A549 (cell line): Measurements from ENCODE around the gene TMF1. TPM values are rescaled to one million over a fixed set of nuclear protein-coding genes. Genes with fewer than 3 reads are reported as not detected.

Source experiments
- ATAC-seq, 2 experiments: fragments of 200-7000 bp in 1 of 2; fragments of >200 bp in 1 of 2; cut with Nextera tagmentation in 1 of 2; cut with Tn5 transposase in 1 of 2; 3 replicates each; pipeline versions ENCODE4 v1.8.0 to v1.9.1; 2018 to 2020; ENCODE audit warnings: mild to moderate bottlenecking in 1 of 2, moderate library complexity in 1 of 2
- CTCF ChIA-PET: fragments of 300-600 bp; sonication (Branson Sonifier 250); formaldehyde crosslinking; extraction: SDS; loops from one replicate; lab custom pipeline; 2021; ENCODE audit warnings: antibody characterized with exemption, inconsistent platforms; lab: Yijun Ruan, JAX
- POLR2A ChIA-PET: fragments of 350-600 bp; formaldehyde crosslinking; extraction: SDS; loops from one replicate; lab custom pipeline; 2021; ENCODE audit warnings: antibody characterized with exemption, inconsistent platforms; lab: Yijun Ruan, JAX
- DNase-seq, 2 experiments: peaks; one replicate each; pipeline versions ENCODE4 v3.0.0 to v3.0.0-alpha.2; 2011 to 2016; ENCODE audit warnings: low read depth in 1 of 2, low spot score in 1 of 2
- FAIRE-seq: peaks from 2 replicates; lab custom pipeline; 2011; peaks lifted over from hg19 to GRCh38; lab: Jason Lieb, UNC
- H3K27ac ChIP-seq, 2 experiments: fragments of >200 bp; sonication (Bioruptor Twin); formaldehyde crosslinking; 3 replicates each; pipeline ENCODE4 v1.5.1; 2016 to 2017
- H3K4me1 ChIP-seq: fragments of >200 bp; sonication (Bioruptor Twin); formaldehyde crosslinking; 3 replicates; pipeline ENCODE4 v1.6.1; 2016
- H3K4me2 ChIP-seq: fragments of >200 bp; sonication (Bioruptor Twin); formaldehyde crosslinking; 3 replicates; pipeline ENCODE4 v1.6.1; 2016
- H3K4me3 ChIP-seq: fragments of >200 bp; sonication (Bioruptor Twin); formaldehyde crosslinking; 3 replicates; pipeline ENCODE4 v1.5.1; 2016
- H3K9me3 ChIP-seq: fragments of >200 bp; sonication (Bioruptor Twin); formaldehyde crosslinking; 3 replicates; pipeline ENCODE4 v1.6.1; 2016
- BCL3 ChIP-seq: fragments of >200 bp; sonication (Bioruptor Twin); formaldehyde crosslinking; IDR thresholded peaks from 3 replicates; pipeline ENCODE4 v1.6.1; 2016
- CEBPB ChIP-seq, 2 experiments: fragments of >200 bp in 1 of 2; sonication (Bioruptor Twin) in 1 of 2; formaldehyde crosslinking in 1 of 2; IDR thresholded peaks; 2 replicates each; pipeline ENCODE4 v1.6.1; 2012 to 2016
- FOSL2 ChIP-seq, 2 experiments: fragments of 450-650 bp in 1 of 2; fragments of >200 bp in 1 of 2; sonication (Bioruptor Twin) in 1 of 2; formaldehyde crosslinking; IDR thresholded peaks; 2 replicates each; pipeline versions ENCODE4 v1.5.0 to v1.6.1; 2016 to 2020; ENCODE audit warnings: mild to moderate bottlenecking in 1 of 2, moderate library complexity in 1 of 2
- FOXS1 ChIP-seq: fragments of 250-450 bp; sonication (Bioruptor Pico); IDR thresholded peaks from 2 replicates; pipeline ENCODE4 v1.5.0; 2020; ENCODE audit warnings: mild to moderate bottlenecking, moderate library complexity
- HOXB13 ChIP-seq: fragments of 250-450 bp; sonication (Bioruptor Pico); IDR thresholded peaks from 2 replicates; pipeline ENCODE4 v1.5.0; 2020; ENCODE audit warnings: low read depth, mild to moderate bottlenecking, moderate library complexity
- JUN ChIP-seq, 2 experiments: fragments of >200 bp; sonication (Bioruptor Twin); formaldehyde crosslinking; IDR thresholded peaks; 2 replicates in 1 of 2; 3 replicates in 1 of 2; pipeline ENCODE4 v1.6.1; 2016 to 2017
- MAFK ChIP-seq: fragments of 450-650 bp; IDR thresholded peaks from 2 replicates; pipeline ENCODE4 v1.6.1; 2014; ENCODE audit not compliant: partially characterized antibody
- MAX ChIP-seq: IDR thresholded peaks from 2 replicates; pipeline ENCODE4 v1.6.1; 2012
- NFE2L2 ChIP-seq: fragments of 150-350 bp; conservative IDR thresholded peaks from 2 replicates; pipeline ENCODE4 v1.6.1; 2014; ENCODE audit warnings: low read length
- NR3C1 ChIP-seq: fragments of >200 bp; sonication (Bioruptor Twin); formaldehyde crosslinking; IDR thresholded peaks from 3 replicates; pipeline ENCODE4 v1.6.1; 2017
- RAD21 ChIP-seq, 2 experiments: fragments of >200 bp in 1 of 2; sonication (Bioruptor Twin) in 1 of 2; formaldehyde crosslinking in 1 of 2; IDR thresholded peaks in 1 of 2; conservative IDR thresholded peaks in 1 of 2; 2 replicates in 1 of 2; 3 replicates in 1 of 2; pipeline ENCODE4 v1.6.1; 2012 to 2018; ENCODE audit warnings: inconsistent platforms in 1 of 2
- RNF2 ChIP-seq: fragments of 200-600 bp; sonication (generic); IDR thresholded peaks from 2 replicates; pipeline ENCODE4 v1.6.1; 2016; ENCODE audit warnings: low read depth, mild to moderate bottlenecking, antibody characterized with exemption, moderate library complexity, borderline replicate concordance
- SREBF2 ChIP-seq: fragments of 450-650 bp; IDR thresholded peaks from 2 replicates; pipeline ENCODE4 v1.6.1; 2014; ENCODE audit warnings: mild to moderate bottlenecking, moderate library complexity
- ZC3H11A ChIP-seq: fragments of 450-650 bp; IDR thresholded peaks from 2 replicates; pipeline ENCODE4 v1.6.1; 2014; ENCODE audit warnings: antibody characterized with exemption, mild to moderate bottlenecking
- ZFP36 ChIP-seq: fragments of 450-650 bp; IDR thresholded peaks from 2 replicates; pipeline ENCODE4 v1.6.1; 2014; ENCODE audit warnings: borderline replicate concordance; ENCODE audit not compliant: partially characterized antibody
- WGBS: methylation state at CpG from one replicate; pipeline ENCODE4 v1.1.6; 2017; ENCODE audit errors: missing lambda C conversion rate; 5-methylcytosine and 5-hydroxymethylcytosine counted together
- polyA plus RNA-seq, 4 experiments: library from polyadenylated mRNA; depleted of rRNA in 3 of 4; stranded (reverse); fragments of >200 nt; fragmentation: RNase III in 1 of 4; extraction: RNeasy Plus Mini Kit Qiagen cat#74134 plus additional on column Dnase treatment in 1 of 4; gene quantifications; 2 replicates in 3 of 4; 3 replicates in 1 of 4; pipeline ENCODE4 v1.2.3, GENCODE V29; 2011 to 2017
- TF ChIP-seq, protein P1 (sequence below): IDR thresholded peaks from 2 replicates; pipeline ENCODE4 v1.6.1; 2012
- TF ChIP-seq, protein P2 (sequence below): fragments of 250-450 bp; sonication (Bioruptor Pico); IDR thresholded peaks from 2 replicates; pipeline ENCODE4 v1.5.0; 2021; ENCODE audit warnings: mild to moderate bottlenecking, moderate library complexity, borderline replicate concordance
- TF ChIP-seq, protein P3 (sequence below): fragments of >200 bp; sonication (Bioruptor Twin); formaldehyde crosslinking; IDR thresholded peaks from 3 replicates; pipeline ENCODE4 v1.5.1; 2016

Gene TMF1
- polyA plus RNA-seq, 2 of the 4 experiments (the other 2 are of a cell fraction): 13.7 to 17.2 TPM

DNA sequence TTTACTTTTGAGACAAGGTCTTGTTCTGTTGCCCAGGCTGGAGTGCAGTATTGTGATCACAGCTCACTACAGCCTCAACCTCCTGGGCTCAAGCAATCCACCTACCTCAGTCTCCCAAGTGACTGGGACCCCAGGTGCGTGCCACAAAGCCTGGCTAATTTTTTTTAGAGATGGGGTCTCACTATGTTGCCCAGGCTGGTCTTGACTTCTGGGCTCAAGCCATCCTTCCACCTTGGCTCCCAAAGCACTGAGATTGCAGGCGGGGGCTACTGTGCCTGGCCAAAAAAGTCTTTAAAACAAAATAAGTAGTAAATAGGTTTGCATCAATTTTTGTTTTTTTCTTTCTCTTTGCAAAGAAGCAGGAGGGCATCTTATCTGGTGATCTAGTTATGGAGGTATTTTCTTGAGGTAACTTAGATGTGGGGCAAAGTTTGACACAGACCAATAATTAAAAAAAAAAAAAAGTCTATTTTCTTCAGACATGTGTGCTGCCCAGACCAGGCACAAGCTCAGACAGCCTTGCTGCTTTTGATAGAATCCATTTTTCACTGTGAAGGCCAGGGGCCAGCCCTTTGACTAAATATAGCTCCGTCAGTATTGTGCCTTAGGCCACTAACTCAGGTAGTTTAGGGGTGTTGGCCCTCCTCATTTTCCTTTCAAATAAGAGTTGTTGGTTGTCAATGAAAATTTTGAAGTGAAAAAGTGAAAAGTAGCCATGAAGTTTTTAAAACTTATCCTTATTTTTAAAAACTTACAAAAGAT lies 35.1 kb upstream of the TMF1 start:
- peaks cover 66% of the 10 kb centered on the region for H3K4me1 ChIP-seq
- FAIRE-seq: no peak
- no peaks in the 10 kb centered on the region for H3K9me3 ChIP-seq
- WGBS: 78% methylated on average over 3 of the region's 3 CpGs
- CTCF ChIA-PET: interaction anchor here (0.9 to 1.5 kb wide), 2 partner anchors 32 to 154 kb away, joined by 3 to 4 read pairs; no protein-coding TSS in a partner anchor
- H3K4me2 ChIP-seq: peak overlapping the region; percentile 95
- ATAC-seq: no peak
- H3K27ac ChIP-seq: peak overlapping the region; percentile 96
- POLR2A ChIA-PET: interaction anchor here (1.2 kb wide), 1 partner anchor 35 kb away, joined by 11 read pairs; the partner anchor contains the start of gene TMF1
- TF ChIP-seq, protein P1, sequence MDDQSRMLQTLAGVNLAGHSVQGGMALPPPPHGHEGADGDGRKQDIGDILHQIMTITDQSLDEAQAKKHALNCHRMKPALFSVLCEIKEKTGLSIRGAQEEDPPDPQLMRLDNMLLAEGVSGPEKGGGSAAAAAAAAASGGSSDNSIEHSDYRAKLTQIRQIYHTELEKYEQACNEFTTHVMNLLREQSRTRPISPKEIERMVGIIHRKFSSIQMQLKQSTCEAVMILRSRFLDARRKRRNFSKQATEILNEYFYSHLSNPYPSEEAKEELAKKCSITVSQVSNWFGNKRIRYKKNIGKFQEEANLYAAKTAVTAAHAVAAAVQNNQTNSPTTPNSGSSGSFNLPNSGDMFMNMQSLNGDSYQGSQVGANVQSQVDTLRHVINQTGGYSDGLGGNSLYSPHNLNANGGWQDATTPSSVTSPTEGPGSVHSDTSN: no peak
- TF ChIP-seq HOXB13 (CRISPR knock-in tag): no peak
- no peak for TF ChIP-seq NR3C1
- no peak for TF ChIP-seq RAD21 (conservative IDR thresholded peaks at IDR 0.05 in 1 of 2, IDR thresholded peaks at IDR 0.05 in 1 of 2)
- TF ChIP-seq, protein P2, sequence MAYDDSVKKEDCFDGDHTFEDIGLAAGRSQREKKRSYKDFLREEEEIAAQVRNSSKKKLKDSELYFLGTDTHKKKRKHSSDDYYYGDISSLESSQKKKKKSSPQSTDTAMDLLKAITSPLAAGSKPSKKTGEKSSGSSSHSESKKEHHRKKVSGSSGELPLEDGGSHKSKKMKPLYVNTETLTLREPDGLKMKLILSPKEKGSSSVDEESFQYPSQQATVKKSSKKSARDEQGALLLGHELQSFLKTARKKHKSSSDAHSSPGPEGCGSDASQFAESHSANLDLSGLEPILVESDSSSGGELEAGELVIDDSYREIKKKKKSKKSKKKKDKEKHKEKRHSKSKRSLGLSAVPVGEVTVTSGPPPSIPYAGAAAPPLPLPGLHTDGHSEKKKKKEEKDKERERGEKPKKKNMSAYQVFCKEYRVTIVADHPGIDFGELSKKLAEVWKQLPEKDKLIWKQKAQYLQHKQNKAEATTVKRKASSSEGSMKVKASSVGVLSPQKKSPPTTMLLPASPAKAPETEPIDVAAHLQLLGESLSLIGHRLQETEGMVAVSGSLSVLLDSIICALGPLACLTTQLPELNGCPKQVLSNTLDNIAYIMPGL (CRISPR knock-in tag): no peak
- TF ChIP-seq, protein P3, sequence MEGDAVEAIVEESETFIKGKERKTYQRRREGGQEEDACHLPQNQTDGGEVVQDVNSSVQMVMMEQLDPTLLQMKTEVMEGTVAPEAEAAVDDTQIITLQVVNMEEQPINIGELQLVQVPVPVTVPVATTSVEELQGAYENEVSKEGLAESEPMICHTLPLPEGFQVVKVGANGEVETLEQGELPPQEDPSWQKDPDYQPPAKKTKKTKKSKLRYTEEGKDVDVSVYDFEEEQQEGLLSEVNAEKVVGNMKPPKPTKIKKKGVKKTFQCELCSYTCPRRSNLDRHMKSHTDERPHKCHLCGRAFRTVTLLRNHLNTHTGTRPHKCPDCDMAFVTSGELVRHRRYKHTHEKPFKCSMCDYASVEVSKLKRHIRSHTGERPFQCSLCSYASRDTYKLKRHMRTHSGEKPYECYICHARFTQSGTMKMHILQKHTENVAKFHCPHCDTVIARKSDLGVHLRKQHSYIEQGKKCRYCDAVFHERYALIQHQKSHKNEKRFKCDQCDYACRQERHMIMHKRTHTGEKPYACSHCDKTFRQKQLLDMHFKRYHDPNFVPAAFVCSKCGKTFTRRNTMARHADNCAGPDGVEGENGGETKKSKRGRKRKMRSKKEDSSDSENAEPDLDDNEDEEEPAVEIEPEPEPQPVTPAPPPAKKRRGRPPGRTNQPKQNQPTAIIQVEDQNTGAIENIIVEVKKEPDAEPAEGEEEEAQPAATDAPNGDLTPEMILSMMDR: no peak
- TF ChIP-seq FOXS1: no peak
- H3K4me3 ChIP-seq: peak overlapping the region; percentile 62
- no peak for DNase-seq

- peak overlapping the region; percentile 62 for H3K4me3 ChIP-seq
- peak; percentile 74 to 80 for ATAC-seq
- peak overlapping the region; percentile 96 for H3K27ac ChIP-seq
- WGBS: 2% methylated on average over 8 of the region's 8 CpGs
- FAIRE-seq: no peak
- DNase-seq: peak; percentile 36 to 84
- TF ChIP-seq CEBPB (IDR thresholded peaks at IDR 0.05): no peak
- TF ChIP-seq ZC3H11A: no peak
- TF ChIP-seq NFE2L2: no peak
- TF ChIP-seq FOSL2 (IDR thresholded peaks at IDR 0.05): no peak
- TF ChIP-seq FOSL2 (CRISPR knock-in tag; IDR thresholded peaks at IDR 0.05): peak; percentile 38; the same call in 1 of the 2 replicates
- no peak for TF ChIP-seq RNF2
- no peak for TF ChIP-seq ZFP36
- no peak for TF ChIP-seq MAFK
- 0 out of 3 replicates have a peak, but pooled peaks have one; percentile 36 for TF ChIP-seq BCL3
- TF ChIP-seq SREBF2: no peak
- peak in 1 of 2 experiments; percentile 42; a peak in 2 of 5 replicates for TF ChIP-seq JUN (IDR thresholded peaks at IDR 0.05)
- peak; percentile 28; the same call in 1 of the 2 replicates for TF ChIP-seq MAX
- ChIA-PET POLR2A (interaction anchor here (0.6 to 1.2 kb wide), 3 partner anchors 34 to 72 kb away, joined by 3 to 11 read pairs (median 4); partner anchors contain the start of gene TMF1), CTCF (interaction anchor here (1.5 kb wide), 1 partner anchor 33 kb away, joined by 4 read pairs; no protein-coding TSS in a partner anchor)
- peaks cover 71% of the 10 kb centered on the region for H3K4me1 ChIP-seq
- peak overlapping the region; percentile 95 for H3K4me2 ChIP-seq
- no peaks in the 10 kb centered on the region for H3K9me3 ChIP-seq
These were observed 33.9 kb upstream of the TMF1 start for GRCh38 chr3:69085833-69086722.
